ENCODE measurements around the gene C1orf115. TPM values are rescaled to one million over a fixed set of nuclear protein-coding genes. Genes with fewer than 3 reads are reported as not detected.

C1orf115 gene, protein sequence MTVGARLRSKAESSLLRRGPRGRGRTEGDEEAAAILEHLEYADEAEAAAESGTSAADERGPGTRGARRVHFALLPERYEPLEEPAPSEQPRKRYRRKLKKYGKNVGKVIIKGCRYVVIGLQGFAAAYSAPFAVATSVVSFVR
- total RNA-seq (ENCODE audit: low replicate concordance) = 7.5 and 19.0 TPM in 2 replicates
- long read RNA-seq, partial matches to known transcripts = 6 of 6 reads
- long read RNA-seq, other reads (novel, unspliced or antisense) = 0 of 6 reads

DNA sequence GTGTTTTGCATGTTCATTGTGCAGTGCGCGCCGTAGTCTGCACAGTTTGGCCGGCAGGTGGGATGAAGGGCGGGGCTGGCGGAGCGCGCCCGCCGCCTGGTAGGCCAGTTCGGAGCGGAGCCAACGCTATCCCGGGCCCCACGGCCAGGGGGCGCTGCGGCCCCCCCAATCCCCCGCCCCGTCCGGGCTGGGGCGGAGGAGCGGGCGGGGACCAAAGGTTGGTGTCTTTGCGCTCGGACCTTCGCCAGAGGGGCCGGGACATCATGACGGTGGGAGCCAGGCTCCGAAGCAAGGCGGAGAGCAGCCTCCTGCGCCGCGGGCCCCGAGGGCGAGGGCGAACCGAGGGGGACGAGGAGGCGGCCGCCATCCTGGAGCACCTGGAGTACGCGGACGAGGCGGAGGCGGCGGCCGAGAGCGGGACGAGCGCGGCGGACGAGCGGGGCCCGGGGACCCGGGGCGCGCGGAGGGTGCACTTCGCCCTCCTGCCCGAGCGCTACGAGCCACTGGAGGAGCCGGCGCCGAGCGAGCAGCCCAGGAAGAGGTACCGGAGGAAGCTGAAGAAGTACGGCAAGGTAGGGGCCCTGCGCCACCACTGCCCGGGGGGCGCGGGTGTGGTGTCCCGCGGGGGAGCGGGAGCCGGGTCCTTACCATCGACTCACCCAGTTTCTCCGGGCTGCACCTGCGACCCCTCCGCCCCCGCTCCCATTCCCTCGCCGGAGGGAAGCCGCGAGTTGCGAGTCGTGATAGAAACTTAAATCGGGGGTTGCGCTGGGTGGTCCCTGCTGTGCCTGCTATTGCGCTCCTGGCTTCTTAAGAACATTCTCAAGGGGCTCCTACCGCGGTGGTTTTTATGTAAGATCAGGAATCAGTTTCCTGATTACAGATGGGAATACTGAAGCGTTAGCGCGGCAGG lies at the start of gene C1orf115:
Gene C1orf115, plus strand, starts transcription at position 224 of the 913 bp plus-strand sequence. Its CDS starts 40 bp downstream, at position 264.
- H3K4me3 Mint-ChIP-seq = peak within 1 kb of the TSS; percentile 91
- H3K27ac Mint-ChIP-seq = peak within 1 kb of the TSS; percentile 42
- DNase-seq (ENCODE audit: extremely low spot score, unreplicated experiment) = peak; percentile 89
- H3K27me3 Mint-ChIP-seq = peaks cover 33% of the 10 kb centered on the region
- H3K4me1 Mint-ChIP-seq (ENCODE audit: unreplicated experiment) = peaks cover 9% of the 10 kb centered on the region
- H3K9me3 Mint-ChIP-seq = no peaks in the 10 kb centered on the region
- TF ChIP-seq, protein P1, sequence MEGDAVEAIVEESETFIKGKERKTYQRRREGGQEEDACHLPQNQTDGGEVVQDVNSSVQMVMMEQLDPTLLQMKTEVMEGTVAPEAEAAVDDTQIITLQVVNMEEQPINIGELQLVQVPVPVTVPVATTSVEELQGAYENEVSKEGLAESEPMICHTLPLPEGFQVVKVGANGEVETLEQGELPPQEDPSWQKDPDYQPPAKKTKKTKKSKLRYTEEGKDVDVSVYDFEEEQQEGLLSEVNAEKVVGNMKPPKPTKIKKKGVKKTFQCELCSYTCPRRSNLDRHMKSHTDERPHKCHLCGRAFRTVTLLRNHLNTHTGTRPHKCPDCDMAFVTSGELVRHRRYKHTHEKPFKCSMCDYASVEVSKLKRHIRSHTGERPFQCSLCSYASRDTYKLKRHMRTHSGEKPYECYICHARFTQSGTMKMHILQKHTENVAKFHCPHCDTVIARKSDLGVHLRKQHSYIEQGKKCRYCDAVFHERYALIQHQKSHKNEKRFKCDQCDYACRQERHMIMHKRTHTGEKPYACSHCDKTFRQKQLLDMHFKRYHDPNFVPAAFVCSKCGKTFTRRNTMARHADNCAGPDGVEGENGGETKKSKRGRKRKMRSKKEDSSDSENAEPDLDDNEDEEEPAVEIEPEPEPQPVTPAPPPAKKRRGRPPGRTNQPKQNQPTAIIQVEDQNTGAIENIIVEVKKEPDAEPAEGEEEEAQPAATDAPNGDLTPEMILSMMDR (conservative IDR thresholded peaks at IDR 0.05) = peak; percentile 100
- H3K36me3 Mint-ChIP-seq = no peaks in the 10 kb centered on the region

DNA sequence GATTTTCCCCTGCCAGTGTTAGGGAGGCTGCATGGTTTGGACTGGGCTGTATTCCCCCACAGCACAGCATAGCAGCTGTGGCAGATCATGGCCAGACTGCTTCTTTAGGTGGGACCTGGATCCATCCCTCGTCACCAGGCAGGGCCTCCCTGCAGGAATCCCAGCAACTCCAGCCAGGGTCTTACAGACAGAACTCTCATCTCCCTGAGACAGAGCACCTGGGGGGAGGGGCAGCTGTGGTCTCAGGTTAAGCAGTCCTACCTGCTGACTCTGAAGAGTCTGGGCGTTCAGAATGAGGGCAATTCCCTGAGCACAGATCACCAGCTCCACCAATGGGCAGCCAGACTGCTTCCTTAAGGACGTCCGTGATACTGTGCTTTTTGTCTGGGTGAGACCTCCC lies 47.9 kb upstream of the C1orf115 start:
- no peak for DNase-seq (ENCODE audit: extremely low spot score, unreplicated experiment)
- Mint-ChIP-seq H3K27ac (no peak overlapping the region), H3K9me3 (peaks cover 24% of the 10 kb centered on the region), H3K36me3 (peaks cover 19% of the 10 kb centered on the region), H3K27me3 (no peaks in the 10 kb centered on the region), H3K4me1 (ENCODE audit: unreplicated experiment) (no peaks in the 10 kb centered on the region), H3K4me3 (no peak overlapping the region)
- TF ChIP-seq, protein P1 (conservative IDR thresholded peaks at IDR 0.05) = no peak

GRCh38 chr1:220652995-220653394 lies 37.2 kb upstream of the C1orf115 start:
- DNase-seq (ENCODE audit: extremely low spot score, unreplicated experiment) = no peak
- Mint-ChIP-seq H3K9me3 (no peaks in the 10 kb centered on the region), H3K27me3 (no peaks in the 10 kb centered on the region), H3K36me3 (peaks cover 8% of the 10 kb centered on the region), H3K4me1 (ENCODE audit: unreplicated experiment) (no peaks in the 10 kb centered on the region), H3K4me3 (no peak overlapping the region), H3K27ac (no peak overlapping the region)
- TF ChIP-seq, protein P1 (conservative IDR thresholded peaks at IDR 0.05) = no peak

- no peaks in the 10 kb centered on the region for H3K4me1 Mint-ChIP-seq (ENCODE audit: unreplicated experiment)
- DNase-seq (ENCODE audit: extremely low spot score, unreplicated experiment) = no peak
- TF ChIP-seq, protein P1 (conservative IDR thresholded peaks at IDR 0.05) = no peak
- H3K4me3 Mint-ChIP-seq = no peak overlapping the region
- no peaks in the 10 kb centered on the region for H3K9me3 Mint-ChIP-seq
- H3K36me3 Mint-ChIP-seq = peaks cover 5% of the 10 kb centered on the region
- no peak overlapping the region for H3K27ac Mint-ChIP-seq
- no peaks in the 10 kb centered on the region for H3K27me3 Mint-ChIP-seq
Measured at GRCh38 chr1:220655509-220655908, 34.7 kb upstream of the C1orf115 start.

DNA sequence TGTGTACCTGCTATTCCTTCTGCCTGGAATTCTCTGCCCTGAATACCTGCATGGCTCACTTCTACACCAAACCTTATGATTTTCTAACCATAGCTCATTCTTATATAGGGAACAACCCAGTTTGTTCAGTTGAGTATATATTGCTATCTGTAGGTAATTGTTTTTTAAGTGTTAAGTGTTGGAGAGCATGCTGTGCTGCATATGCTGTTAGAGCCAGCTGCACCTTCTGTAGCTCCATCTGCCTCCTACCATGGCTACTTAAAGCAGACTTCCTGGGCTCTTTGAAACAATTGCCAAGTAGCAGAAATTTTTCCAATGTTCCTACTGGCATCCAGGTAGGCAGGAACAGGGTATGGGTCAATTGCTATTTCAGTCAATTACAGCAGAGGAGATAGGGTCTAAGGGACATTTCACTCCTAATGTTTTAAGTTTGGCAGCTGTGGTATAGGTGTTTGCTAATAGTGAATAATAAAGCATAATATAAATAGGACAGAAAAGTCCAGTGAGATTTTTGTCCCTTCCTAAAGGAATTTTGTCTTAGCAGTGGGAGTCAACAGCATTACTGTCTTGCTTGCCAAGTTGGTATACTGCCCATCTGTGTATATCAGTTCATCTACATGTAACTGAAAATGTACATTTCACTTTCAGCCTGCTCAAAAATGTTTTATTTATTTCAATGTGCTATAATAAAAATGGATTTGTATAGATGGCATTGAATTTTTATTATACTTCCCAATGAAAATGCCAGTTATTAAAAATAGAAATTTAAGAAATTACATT lies 34.0 kb upstream of the C1orf115 start:
- Mint-ChIP-seq H3K4me3 (no peak overlapping the region), H3K9me3 (no peaks in the 10 kb centered on the region), H3K27ac (no peak overlapping the region), H3K36me3 (peaks cover 5% of the 10 kb centered on the region), H3K4me1 (ENCODE audit: unreplicated experiment) (no peaks in the 10 kb centered on the region), H3K27me3 (no peaks in the 10 kb centered on the region)
- DNase-seq (ENCODE audit: extremely low spot score, unreplicated experiment) = no peak
- TF ChIP-seq, protein P1 (conservative IDR thresholded peaks at IDR 0.05) = no peak

All from type B pancreatic cell (in vitro differentiated cells).